ENCODE results near the gene RTL5. TPM values are rescaled to one million over a fixed set of nuclear protein-coding genes. Genes with fewer than 3 reads are reported as not detected.
A peak's percentile ranks its signal among the peaks of the same experiment; 100 is the strongest.

RTL5 gene
- total RNA-seq, 3 donors from 2014 or later, result 0.75 to 13.5 (median 2.7) TPM

GRCh38 chrX:72105436-72105835, 26.3 kb downstream of the RTL5 start:
- Histone ChIP-seq H3K36me3 (ENCODE audit: low read depth) (no peaks in the 10 kb centered on the region), H3K4me1 (ENCODE audit: low read depth) (no peaks in the 10 kb centered on the region), H3K9me3 (no peaks in the 10 kb centered on the region), H3K4me3 (no peak overlapping the region)
- no peak for TF ChIP-seq CTCF (IDR thresholded peaks at IDR 0.05)
- DNase-seq (no peak), ATAC-seq (peak; percentile 56)
- intact Hi-C loops (cut with DNase I, micrococcal nuclease), result no loop called here

- H3K4me1 ChIP-seq (ENCODE audit: low read depth), result no peaks in the 10 kb centered on the region
- DNase-seq (no peak), ATAC-seq (no peak)
- intact Hi-C loops (cut with DNase I, micrococcal nuclease), result no loop called here
- H3K36me3 ChIP-seq (ENCODE audit: low read depth), result no peaks in the 10 kb centered on the region
- H3K9me3 ChIP-seq, result no peaks in the 10 kb centered on the region
- H3K4me3 ChIP-seq, result no peak overlapping the region
- no peak for TF ChIP-seq CTCF (IDR thresholded peaks at IDR 0.05)
Measured at GRCh38 chrX:72102760-72103159, 29.0 kb downstream of the RTL5 start.

GRCh38 chrX:72102126-72102525, 29.6 kb downstream of the RTL5 start:
- intact Hi-C loops (cut with DNase I, micrococcal nuclease), result no loop called here
- ATAC-seq, result no peak
- DNase-seq, result no peak

GRCh38 chrX:72101597-72102037, 30.1 kb downstream of the RTL5 start:
- Histone ChIP-seq H3K4me3 (no peak overlapping the region), H3K9me3 (no peaks in the 10 kb centered on the region), H3K4me1 (ENCODE audit: low read depth) (no peaks in the 10 kb centered on the region), H3K36me3 (ENCODE audit: low read depth) (no peaks in the 10 kb centered on the region)
- ATAC-seq, result no peak
- intact Hi-C loops (cut with DNase I, micrococcal nuclease), result no loop called here
- no peak for TF ChIP-seq CTCF (IDR thresholded peaks at IDR 0.05)
- DNase-seq, result no peak

More at GRCh38 chrX:72102126-72102525, 29.6 kb downstream of the RTL5 start:
- Histone ChIP-seq H3K4me1 (ENCODE audit: low read depth) (no peaks in the 10 kb centered on the region), H3K9me3 (no peaks in the 10 kb centered on the region), H3K4me3 (no peak overlapping the region), H3K36me3 (ENCODE audit: low read depth) (no peaks in the 10 kb centered on the region)
- TF ChIP-seq CTCF (IDR thresholded peaks at IDR 0.05), result no peak

GRCh38 chrX:72100824-72101351, 30.8 kb downstream of the RTL5 start:
- no peaks in the 10 kb centered on the region for H3K9me3 ChIP-seq
- intact Hi-C loops (cut with DNase I, micrococcal nuclease), result no loop called here
- ATAC-seq, result peak; percentile 82
- H3K4me3 ChIP-seq, result no peak overlapping the region
- H3K4me1 ChIP-seq (ENCODE audit: low read depth), result no peaks in the 10 kb centered on the region
- DNase-seq, result peak in 2 of 3 donors; percentile 38 to 62
- TF ChIP-seq CTCF (IDR thresholded peaks at IDR 0.05), result no peak
- H3K36me3 ChIP-seq (ENCODE audit: low read depth), result no peaks in the 10 kb centered on the region
